HG02678 (cell line): Measurements from ENCODE around the gene PLK3.

Source experiments
- ATAC-seq: cut with Tn5 transposase; IDR thresholded peaks from one replicate; pipeline ENCODE4 v1.9.1; 2021; ENCODE audit warnings: mild to moderate bottlenecking, moderate library complexity; ENCODE audit not compliant: unreplicated experiment

Gene PLK3

GRCh38 chr1:44849575-44850132 is 49.5 kb downstream of the PLK3 start:
- no peak for ATAC-seq

DNA sequence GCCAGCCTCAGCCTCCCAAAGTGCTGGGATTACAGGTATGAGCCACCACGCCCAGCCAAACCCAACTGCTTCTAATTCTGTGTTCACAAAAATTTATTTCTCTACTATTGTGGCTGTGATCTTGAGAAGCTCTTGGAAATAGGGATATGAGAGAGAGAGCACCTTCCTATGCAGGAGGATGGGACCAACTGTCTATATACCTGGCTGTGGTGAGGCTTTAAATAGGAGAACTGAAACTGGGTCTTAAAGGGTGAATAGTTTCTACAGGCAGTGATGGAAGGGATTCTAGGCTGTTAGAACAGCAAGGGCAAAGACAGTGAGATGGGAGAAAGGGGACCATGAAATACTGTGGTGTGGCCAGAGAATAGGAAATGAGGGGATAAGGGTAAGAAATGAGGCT is 51.1 kb downstream of the PLK3 start:
- no peak for ATAC-seq

GRCh38 chr1:44853201-44853600 is 53.0 kb downstream of the PLK3 start:
- no peak for ATAC-seq

DNA sequence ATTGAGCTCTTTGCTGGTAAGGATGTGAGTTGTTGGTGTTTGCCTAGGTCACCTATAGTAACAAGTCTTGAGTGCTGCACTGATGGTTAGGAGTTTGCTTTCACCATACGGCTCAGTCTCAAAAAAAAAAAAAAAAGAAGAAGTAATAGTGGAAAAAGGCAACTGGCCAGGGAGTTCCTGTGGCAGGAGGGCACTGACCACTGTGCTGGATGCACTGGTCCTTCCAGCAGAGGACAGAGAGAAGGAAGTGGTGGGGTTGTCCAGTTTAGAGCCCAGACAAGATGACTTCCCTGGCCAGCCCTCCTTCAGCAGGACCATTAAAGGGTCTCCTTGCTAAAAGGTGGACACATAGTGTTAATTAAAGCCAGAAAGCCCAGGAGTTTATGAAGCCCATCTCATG is 54.8 kb downstream of the PLK3 start:
- ATAC-seq: no peak
